Loucy (cell line): Measurements from ENCODE around the gene NSUN6.

Source experiments
- EZH2phosphoT487 ChIP-seq: fragments of 200-600 bp; IDR thresholded peaks from 2 replicates; pipeline ENCODE4 v1.6.1; 2018; ENCODE audit warnings: antibody characterized with exemption, mild to moderate bottlenecking, moderate library complexity, borderline replicate concordance
- TF ChIP-seq, protein P1 (sequence below): fragments of 200-600 bp; sonication (generic); conservative IDR thresholded peaks from 2 replicates; pipeline ENCODE4 v1.5.1; 2014; ENCODE audit warnings: mild to moderate bottlenecking, antibody characterized with exemption, low read length

DNA sequence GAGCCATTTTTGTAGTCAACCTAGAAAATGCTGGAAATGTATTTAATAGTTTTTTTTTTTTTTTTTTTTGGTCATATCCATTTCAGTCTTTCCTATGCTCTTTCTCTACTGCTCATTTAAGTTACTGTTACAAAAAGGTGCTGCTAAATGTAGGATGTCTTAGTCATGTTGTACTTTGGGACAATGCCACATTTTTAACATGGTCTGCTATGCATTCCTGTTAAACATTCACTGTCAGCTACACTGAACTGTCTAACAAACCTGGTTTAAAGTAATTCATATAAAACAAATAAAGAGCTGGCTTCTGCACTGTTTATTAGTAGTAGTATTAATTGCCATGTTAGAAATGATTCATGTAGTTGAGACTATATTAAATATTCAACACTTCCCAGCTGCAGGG lies 108.6 kb downstream of the NSUN6 start:
- no peak for TF ChIP-seq EZH2phosphoT487
- TF ChIP-seq, protein P1, sequence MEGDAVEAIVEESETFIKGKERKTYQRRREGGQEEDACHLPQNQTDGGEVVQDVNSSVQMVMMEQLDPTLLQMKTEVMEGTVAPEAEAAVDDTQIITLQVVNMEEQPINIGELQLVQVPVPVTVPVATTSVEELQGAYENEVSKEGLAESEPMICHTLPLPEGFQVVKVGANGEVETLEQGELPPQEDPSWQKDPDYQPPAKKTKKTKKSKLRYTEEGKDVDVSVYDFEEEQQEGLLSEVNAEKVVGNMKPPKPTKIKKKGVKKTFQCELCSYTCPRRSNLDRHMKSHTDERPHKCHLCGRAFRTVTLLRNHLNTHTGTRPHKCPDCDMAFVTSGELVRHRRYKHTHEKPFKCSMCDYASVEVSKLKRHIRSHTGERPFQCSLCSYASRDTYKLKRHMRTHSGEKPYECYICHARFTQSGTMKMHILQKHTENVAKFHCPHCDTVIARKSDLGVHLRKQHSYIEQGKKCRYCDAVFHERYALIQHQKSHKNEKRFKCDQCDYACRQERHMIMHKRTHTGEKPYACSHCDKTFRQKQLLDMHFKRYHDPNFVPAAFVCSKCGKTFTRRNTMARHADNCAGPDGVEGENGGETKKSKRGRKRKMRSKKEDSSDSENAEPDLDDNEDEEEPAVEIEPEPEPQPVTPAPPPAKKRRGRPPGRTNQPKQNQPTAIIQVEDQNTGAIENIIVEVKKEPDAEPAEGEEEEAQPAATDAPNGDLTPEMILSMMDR, result no peak
